DMS53 (cell line): ENCODE measurements around the gene OR51M1.
"Not testable (repeated sequence)": the region's sequence is repeated elsewhere in the genome, so short reads cannot be mapped to it uniquely, and the experiment has no call there.

Source experiments
- DNase-seq: peaks from one replicate; lab custom pipeline; 2025; lab: John Stamatoyannopoulos, UW

OR51M1 gene

DNA sequence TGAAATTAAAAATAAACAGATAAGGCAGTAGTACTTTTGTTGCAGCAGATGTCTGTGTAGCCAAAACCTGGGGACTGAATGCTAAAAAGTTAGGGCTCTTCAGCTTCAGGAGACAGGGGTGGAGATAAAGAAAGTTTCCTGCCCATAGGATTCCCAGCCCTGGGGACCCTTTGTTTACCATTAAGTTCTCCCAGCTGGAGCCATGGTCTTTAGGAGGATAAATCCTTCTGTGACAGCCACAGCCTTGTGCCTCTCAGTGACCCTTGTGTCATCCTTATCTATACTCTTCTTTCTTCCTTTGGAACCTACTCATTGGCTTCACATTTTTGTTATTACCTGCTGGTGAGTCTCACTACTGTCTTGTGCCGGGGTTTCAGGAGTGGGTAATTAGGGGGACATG, at the start of gene OR51M1:
TSS of gene OR51M1 (plus strand) at position 237 of the 400 bp plus-strand sequence. CDS start 5,587 bp downstream, outside the sequence.
- DNase-seq: no peak

DNA sequence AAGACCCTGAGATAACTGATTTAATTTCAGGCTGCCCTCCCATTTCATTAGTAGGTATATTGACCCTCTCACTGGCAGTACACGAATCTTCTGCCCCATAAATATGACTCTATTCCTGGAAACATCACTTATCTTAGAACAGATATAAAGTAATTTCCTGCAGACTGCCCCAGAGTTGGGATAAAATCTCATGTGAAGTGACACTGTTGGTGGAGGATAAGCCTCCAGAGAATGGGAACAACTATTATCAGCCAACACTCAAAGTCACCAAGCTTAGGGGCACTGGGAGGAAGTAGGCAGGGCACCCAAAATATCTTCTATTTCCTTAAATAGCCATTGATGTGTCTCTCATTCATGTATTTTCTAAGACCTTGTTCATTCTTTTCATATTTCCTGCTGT, 48.4 kb upstream of the OR51M1 start:
- no peak for DNase-seq

DNA sequence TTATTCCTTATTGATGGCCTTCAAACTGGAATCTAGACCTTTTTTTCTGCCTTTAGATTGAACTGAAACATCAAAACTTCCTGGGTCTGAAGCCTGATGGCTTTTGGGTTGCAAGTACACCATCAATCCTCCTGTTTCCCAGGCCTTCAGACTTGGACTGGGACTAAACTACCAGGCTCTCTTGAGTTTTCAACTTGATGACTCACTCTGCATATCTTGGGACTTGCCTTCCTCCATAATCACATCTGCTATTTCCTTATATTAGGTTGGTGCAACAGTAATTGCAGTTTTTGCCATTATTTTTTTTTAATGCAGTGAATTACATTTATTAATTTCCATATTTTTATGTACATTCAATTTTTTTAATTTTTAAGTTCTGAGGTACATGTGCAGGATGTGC, 47.3 kb upstream of the OR51M1 start:
- no peak for DNase-seq

- not testable (repeated sequence) for DNase-seq
These were observed 46.4 kb upstream of the OR51M1 start for GRCh38 chr11:5337253-5337652.

GRCh38 chr11:5339771-5340322, 43.8 kb upstream of the OR51M1 start:
- no peak for DNase-seq

DNA sequence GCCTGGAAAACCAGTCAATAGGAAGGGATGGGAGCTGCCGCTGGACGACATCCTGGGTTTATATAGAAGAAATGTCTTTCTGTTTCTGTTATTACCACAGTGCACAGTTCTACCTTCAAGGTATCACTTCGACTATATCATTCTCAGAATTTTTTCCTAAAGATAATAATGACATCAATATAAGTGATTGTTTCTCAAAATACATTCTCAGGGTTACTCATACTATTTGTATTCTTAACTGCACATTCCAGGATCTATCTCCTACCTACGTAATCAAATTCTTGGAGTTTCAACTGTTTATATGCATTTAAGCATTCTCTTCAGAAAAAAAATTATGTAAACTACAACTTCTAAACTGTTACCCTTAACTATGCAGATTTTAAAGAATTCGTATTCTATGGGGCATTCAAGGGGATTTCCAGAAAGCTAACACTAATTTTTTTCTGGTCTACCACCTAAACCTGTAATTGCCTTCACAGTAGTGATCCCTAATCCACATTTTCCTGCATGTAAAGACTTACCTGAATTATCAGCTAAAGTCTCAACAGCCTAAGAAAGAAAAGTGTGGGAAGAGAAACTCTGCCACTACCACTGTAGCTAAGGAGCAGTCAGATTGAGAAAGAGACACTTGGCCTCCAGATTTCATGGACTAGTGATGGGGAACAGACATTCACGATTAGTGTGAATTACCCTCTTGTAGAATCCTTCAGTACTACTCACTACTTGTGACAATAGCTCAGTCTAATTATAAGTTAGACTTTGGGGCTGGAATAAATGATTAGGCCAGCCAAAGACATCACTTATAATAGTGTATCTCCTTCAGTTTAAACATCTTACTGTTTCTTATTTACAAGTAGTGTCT, 39.9 kb upstream of the OR51M1 start, which contains the start of gene OR51B5:
TSS of gene OR51B5 (minus strand) at position 51 of the 862 bp plus-strand sequence. CDS start at position 51, 0 bp downstream.
- no peak for DNase-seq

- DNase-seq: no peak
These were observed 37.8 kb upstream of the OR51M1 start for GRCh38 chr11:5345831-5346230.

- no peak for DNase-seq
These were observed 34.9 kb upstream of the OR51M1 start for GRCh38 chr11:5348551-5349194.

GRCh38 chr11:5349550-5349949, 34.1 kb upstream of the OR51M1 start:
- DNase-seq: no peak

DNA sequence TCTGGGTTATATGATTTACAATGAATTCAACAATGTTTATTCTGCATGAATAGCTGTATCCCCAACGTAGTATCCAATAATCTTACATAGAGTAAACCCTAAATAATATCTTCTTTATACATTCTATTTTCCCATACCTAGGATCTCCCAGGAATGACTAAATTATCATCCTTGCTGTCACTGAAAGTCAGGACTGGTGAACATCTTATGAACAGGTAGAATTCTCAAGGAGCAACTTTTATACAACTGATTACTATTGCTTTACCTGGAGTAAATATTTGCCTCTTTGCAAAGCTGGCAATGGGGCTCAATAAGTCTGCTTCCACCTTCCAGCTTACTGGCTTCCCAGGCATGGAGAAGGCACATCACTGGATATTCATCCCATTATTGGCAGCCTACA, 32.4 kb upstream of the OR51M1 start, which contains the start of gene OR51B6:
TSS of gene OR51B6 (plus strand) at position 301 of the 400 bp plus-strand sequence. CDS start at position 301, 0 bp downstream.
- no peak for DNase-seq

- not testable (repeated sequence) for DNase-seq
These were observed 27.6 kb upstream of the OR51M1 start for GRCh38 chr11:5356031-5356430.

GRCh38 chr11:5362017-5362625, 21.5 kb upstream of the OR51M1 start:
- DNase-seq: no peak

DNA sequence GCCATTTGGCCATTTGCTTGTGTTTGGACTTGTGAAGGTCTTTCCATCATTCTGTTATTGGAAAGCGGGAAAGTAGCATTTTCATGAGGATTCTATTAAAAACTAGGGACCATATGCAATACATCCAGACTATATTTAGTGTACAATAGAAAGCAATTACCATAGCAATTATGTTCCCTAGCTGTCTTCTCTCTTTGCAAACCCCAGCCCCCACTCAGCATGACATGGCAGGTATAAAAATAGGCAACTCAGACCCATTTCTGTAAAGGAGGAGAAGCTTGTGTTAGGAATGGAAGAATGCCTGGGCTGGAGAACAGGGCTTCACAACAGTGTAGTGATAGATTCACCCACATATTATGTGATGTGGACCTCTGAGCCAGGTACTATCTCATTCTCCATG, 19.9 kb upstream of the OR51M1 start:
- no peak for DNase-seq

GRCh38 chr11:5364214-5364613, 19.4 kb upstream of the OR51M1 start:
- no peak for DNase-seq

DNA sequence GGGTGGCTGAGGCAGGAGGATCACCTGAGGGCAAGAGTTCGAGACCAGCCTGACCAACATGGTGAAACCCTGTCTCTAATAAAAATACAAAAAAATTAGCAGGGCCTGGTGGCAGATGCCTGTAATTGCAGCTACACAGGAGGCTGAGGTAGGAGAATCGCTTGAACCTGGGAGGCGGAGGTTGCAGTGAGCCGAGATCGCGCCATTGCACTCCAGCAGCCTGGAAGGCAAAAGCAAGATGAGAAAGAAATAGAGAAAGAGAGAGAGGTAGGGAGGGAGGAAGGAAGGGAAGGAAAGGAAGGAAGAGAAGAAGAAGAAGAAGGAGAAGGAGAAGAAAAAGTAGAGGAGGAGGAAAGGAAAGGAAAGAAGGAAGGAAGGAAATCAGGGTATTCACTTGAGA, 17.2 kb upstream of the OR51M1 start:
- not testable (repeated sequence) for DNase-seq

GRCh38 chr11:5366856-5367255, 16.8 kb upstream of the OR51M1 start:
- DNase-seq: no peak

DNA sequence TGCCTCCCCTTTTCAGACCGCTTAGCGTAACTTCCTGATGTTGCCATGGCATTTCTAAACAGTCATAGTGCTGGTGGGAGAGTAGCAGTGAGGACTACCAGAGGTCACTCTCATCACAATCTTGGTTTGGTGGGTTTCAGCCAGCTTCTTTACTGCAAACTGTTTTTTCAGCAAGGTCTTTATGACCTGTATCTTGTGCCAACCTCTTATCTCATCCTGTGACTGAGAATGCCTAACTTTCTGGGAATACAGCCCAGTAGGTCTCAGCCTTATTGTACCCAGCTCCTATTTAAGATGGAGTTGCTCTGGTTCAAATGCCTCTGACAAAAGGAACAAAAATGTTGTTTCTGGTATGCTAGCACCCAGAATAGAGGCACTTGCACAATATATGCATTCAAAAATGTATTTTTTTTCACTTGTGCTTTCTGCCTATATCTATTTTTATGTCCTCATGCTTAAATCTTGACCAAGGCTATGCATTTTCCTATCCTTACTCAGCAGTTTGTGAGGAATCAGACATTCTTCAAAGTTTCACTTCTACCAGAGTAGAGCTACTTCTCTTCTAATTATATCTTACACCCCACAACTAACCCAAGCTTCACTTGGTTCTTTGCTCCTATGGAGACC, 16.1 kb upstream of the OR51M1 start:
- no peak for DNase-seq

- DNase-seq: no peak
These were observed 15.0 kb upstream of the OR51M1 start for GRCh38 chr11:5368502-5369043.

DNA sequence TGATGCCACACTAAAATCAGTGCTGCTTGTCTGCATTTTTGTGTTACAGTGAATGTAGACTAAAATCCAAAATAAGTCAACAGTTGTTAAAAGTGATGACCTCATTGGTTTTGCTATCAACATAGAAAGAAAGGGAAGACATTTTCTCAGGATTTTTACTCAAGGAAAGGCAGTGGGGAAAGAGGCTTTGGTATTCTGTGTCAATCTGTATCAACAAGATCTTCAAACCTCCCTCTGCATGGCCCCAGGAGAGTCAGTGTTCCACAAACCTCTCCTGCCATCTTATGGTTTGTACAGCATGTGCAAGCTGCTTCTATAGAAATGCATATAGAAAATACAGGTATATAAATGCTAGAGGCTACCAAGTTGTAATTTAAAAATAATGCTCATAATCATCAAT, 13.8 kb upstream of the OR51M1 start:
- DNase-seq: peak; percentile 55

DNA sequence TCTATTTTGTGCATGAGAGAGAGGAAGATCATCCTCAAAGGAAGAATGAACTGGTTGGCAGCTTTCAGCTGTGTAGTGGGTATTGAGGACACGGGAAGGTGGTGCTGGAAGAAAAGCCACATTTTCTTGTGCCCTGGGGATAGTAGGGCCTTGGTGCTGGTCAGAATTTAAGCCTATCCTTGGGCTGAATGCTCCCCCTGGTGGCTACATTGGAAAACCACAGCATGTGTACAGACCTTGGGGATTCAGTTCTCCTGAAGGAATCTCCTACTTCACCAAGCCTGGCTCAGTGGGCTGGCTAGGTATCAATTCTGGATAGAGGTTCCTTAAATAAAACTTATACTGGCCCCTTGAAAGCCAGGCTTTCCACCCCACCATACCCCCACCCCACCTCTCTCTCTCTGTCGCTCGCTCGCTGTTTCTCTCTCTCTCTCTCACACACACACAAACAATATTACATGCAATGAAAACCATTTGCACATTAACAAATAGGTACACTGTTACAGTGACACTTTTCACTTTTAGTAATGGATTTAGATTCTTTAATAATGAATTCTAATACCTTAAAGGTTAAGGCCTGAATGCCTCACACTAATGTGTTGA, 2.8 kb upstream of the OR51M1 start:
- peak; percentile 84 for DNase-seq

GRCh38 chr11:5384335-5384734, 723 bp downstream of the OR51M1 start:
- no peak for DNase-seq
